ENCODE results near the gene ITGB2. TPM values are rescaled to one million over a fixed set of nuclear protein-coding genes. Genes with fewer than 3 reads are reported as not detected.

Gene ITGB2
- total RNA-seq, 6 experiments from 2014 or later: 0.19 to 0.45 (median 0.33) TPM; not detected in 3

GRCh38 chr21:44901391-44902074 is 19.2 kb downstream of the ITGB2 start:
- Mint-ChIP-seq H3K36me3 (ENCODE audit: low read depth) (no peaks in the 10 kb centered on the region), H3K9me3 (no peaks in the 10 kb centered on the region; the same call in 1 of the 2 replicates), H3K4me3 (no peak overlapping the region), H3K4me1 (ENCODE audit: low read depth) (no peaks in the 10 kb centered on the region), H3K27ac (no peak overlapping the region), H3K27me3 (ENCODE audit: insufficient read depth) (peaks cover 22% of the 10 kb centered on the region)
- DNase-seq: no peak
- no peak for TF ChIP-seq CTCF (IDR thresholded peaks at IDR 0.05)

DNA sequence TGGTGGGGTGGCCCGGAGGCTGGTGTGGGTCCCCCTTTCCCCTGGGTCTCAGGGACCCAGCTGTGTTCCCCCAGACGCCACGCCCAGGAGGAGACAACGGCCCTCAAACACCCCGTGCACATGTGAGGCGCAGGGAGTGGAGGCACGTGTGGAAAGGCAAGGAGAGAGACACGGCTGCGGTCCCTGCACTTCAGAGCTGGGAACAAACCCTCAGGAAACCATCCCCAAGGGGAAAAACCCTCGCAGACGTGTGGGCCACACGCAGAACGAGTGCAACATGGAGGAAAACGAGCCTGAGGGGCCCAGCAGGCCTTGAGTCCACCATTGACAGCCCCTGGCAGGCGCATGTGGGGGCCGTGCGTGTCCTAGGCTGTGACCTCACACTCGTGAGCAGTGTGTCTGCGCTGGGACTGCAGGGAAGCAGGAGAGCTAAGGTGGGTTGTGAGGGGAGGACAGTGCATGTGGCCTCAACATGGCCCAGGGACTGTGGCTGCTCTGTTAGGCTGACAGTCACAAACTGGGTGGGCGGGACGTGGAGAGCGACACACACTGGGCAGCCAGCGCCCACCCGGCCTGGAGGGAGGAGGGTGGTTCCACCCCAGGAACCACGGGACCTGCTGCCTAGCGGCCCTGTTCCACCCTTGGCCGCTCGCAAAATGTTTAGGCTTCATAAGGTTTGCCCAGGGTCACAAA is 20.0 kb downstream of the ITGB2 start:
- H3K27ac Mint-ChIP-seq: no peak overlapping the region
- peaks cover 20% of the 10 kb centered on the region for H3K27me3 Mint-ChIP-seq (ENCODE audit: insufficient read depth)
- TF ChIP-seq CTCF (IDR thresholded peaks at IDR 0.05): no peak
- no peaks in the 10 kb centered on the region for H3K36me3 Mint-ChIP-seq (ENCODE audit: low read depth)
- no peaks in the 10 kb centered on the region for H3K4me1 Mint-ChIP-seq (ENCODE audit: low read depth)
- no peaks in the 10 kb centered on the region; the same call in 1 of the 2 replicates for H3K9me3 Mint-ChIP-seq
- H3K4me3 Mint-ChIP-seq: no peak overlapping the region
- DNase-seq: no peak

DNA sequence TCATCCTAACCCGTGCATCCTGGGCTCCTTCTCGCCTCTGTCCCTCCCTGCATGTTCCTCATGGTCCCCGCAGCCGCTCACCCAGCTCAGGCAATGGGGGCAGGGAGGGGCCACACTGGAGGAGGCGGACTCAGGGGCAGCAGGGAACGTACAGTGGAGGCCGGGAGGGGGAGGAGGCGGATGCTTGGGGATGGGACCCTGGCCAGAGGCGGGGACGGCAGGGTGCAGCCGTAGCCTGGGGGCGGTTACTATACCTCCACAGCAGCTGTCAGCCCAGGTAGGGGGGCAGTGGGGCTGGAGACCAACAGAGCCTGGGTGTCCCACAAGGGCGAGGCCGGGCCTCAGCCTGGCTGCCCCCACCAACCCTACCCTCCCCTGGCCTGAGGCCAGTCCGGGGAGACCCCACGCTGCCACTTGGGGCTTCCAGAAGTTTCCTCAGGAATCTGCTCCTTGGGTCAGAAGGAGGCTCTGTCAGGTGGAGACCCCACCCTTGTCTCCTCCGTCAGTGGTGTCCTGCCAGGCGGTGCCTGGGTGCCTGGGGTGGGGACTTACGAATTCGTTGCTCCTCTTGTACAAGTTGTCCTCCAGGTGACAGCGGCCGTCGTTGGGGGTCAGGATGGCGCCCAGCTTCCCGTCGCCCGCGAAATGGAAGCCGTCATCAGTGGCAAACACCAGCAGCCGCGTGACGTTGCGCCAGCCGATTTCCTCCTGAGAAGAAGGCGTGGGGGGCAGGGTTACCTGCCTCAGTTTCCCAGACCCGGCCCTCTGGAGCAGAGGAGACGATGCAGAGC is 20.7 kb downstream of the ITGB2 start:
- H3K36me3 Mint-ChIP-seq (ENCODE audit: low read depth): no peaks in the 10 kb centered on the region
- H3K4me3 Mint-ChIP-seq: no peak overlapping the region
- no peak for TF ChIP-seq CTCF (IDR thresholded peaks at IDR 0.05)
- peaks cover 20% of the 10 kb centered on the region for H3K27me3 Mint-ChIP-seq (ENCODE audit: insufficient read depth)
- DNase-seq: no peak
- no peak overlapping the region for H3K27ac Mint-ChIP-seq
- no peaks in the 10 kb centered on the region for H3K4me1 Mint-ChIP-seq (ENCODE audit: low read depth)
- H3K9me3 Mint-ChIP-seq: no peaks in the 10 kb centered on the region; the same call in 1 of the 2 replicates

GRCh38 chr21:44898851-44899767 is 21.6 kb downstream of the ITGB2 start:
- H3K4me3 Mint-ChIP-seq: no peak overlapping the region
- H3K27me3 Mint-ChIP-seq (ENCODE audit: insufficient read depth): peaks cover 24% of the 10 kb centered on the region
- DNase-seq: no peak
- H3K27ac Mint-ChIP-seq: no peak overlapping the region
- no peak for TF ChIP-seq CTCF (IDR thresholded peaks at IDR 0.05)
- no peaks in the 10 kb centered on the region for H3K4me1 Mint-ChIP-seq (ENCODE audit: low read depth)
- H3K36me3 Mint-ChIP-seq (ENCODE audit: low read depth): no peaks in the 10 kb centered on the region
- H3K9me3 Mint-ChIP-seq: no peaks in the 10 kb centered on the region; the same call in 1 of the 2 replicates

DNA sequence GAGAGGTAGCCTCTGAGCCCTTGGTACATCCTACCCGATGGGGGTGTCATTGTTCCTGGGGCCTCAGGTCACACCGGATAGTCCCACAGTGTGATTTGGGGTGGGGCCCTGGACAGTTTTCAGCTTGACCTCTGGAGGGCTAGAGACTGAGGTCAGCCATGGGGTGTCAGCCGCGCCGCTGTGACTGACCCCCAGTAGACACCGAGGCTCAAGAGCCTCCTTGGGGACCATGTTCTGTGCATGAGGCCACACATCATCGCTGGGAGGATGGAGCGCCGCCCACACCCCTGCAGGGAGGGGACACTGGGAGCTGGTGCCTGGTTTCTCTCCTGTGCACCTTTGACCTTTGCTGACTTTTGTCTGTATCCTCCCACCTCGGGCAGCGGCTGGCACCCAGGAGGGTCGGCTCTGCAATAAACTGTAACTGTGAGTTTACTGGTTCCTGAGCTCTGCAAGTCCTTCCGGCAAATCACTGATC is 22.6 kb downstream of the ITGB2 start:
- peaks cover 26% of the 10 kb centered on the region for H3K27me3 Mint-ChIP-seq (ENCODE audit: insufficient read depth)
- H3K36me3 Mint-ChIP-seq (ENCODE audit: low read depth): no peaks in the 10 kb centered on the region
- TF ChIP-seq CTCF (IDR thresholded peaks at IDR 0.05): no peak
- no peak overlapping the region for H3K27ac Mint-ChIP-seq
- no peak for DNase-seq
- no peaks in the 10 kb centered on the region for H3K4me1 Mint-ChIP-seq (ENCODE audit: low read depth)
- H3K9me3 Mint-ChIP-seq: no peaks in the 10 kb centered on the region; the same call in 1 of the 2 replicates
- H3K4me3 Mint-ChIP-seq: no peak overlapping the region
